ENCODE data around the gene EEFSEC.

DNA sequence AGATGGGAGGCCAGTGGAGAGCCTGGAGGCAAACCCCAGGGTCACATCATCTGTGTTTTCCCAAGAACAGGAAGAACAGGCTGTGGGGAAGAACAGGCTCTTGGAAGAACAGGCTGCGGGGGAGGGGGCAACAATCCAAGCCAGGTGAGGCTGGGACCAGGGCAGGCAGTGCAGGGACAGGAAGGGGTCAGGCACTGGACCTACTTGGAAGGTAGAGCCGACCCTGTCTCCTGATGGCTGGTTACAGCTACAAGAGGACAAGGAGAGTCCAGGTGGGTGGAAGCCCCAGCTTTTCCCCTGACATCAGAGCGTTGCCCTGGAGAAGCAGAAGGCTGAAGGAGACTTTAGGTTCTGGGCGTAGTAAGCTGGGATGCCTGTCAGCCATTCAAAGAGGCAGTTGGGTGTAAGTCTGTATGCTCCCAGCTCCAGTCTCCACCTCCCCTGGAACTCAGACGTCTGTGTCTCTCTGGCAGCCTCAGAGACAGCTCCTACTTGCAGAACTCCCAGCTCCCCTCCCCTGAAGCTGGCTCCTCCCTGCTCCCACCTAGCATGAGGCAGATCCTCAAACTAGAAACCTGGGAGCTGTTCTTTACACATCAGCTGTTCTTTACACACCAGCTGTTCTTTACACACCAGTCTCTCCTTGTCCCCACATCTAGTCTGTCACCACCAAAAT is 182.5 kb downstream of the EEFSEC start:
- TF ChIP-seq MAFK (IDR thresholded peaks at IDR 0.05; ENCODE audit: low read depth, low read length): no peak
- TF ChIP-seq, protein P1, sequence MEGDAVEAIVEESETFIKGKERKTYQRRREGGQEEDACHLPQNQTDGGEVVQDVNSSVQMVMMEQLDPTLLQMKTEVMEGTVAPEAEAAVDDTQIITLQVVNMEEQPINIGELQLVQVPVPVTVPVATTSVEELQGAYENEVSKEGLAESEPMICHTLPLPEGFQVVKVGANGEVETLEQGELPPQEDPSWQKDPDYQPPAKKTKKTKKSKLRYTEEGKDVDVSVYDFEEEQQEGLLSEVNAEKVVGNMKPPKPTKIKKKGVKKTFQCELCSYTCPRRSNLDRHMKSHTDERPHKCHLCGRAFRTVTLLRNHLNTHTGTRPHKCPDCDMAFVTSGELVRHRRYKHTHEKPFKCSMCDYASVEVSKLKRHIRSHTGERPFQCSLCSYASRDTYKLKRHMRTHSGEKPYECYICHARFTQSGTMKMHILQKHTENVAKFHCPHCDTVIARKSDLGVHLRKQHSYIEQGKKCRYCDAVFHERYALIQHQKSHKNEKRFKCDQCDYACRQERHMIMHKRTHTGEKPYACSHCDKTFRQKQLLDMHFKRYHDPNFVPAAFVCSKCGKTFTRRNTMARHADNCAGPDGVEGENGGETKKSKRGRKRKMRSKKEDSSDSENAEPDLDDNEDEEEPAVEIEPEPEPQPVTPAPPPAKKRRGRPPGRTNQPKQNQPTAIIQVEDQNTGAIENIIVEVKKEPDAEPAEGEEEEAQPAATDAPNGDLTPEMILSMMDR (conservative IDR thresholded peaks at IDR 0.05; ENCODE audit: low read depth, low read length): no peak
